ENCODE data around the gene RAB44.

The RAB44 gene

DNA sequence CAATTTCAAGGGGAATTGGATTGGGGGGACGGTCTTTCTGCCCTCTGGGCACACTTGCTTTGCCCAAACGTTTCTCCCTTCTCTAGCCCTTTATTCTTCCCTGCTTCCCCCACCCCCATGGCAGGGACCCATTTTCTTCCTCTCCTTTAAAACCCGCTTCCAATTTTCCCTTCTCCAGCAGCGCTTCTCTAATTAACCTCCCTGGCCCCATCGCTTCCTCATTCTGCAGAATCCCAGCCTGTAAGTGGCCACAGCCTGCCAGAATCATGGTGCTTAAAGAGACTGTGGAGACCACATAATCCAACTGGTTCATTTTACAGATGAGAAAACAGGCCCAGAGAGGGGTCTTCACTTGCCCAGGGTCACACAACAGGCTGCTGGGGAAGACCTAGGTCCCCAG is 80.2 kb downstream of the RAB44 start:
- no peak for DNase-seq

GRCh38 chr6:36779227-36779626 is 81.6 kb downstream of the RAB44 start:
- DNase-seq = no peak

- DNase-seq = no peak
Measured at GRCh38 chr6:36780442-36781177, 83.0 kb downstream of the RAB44 start.

GRCh38 chr6:36781669-36782068 is 84.0 kb downstream of the RAB44 start:
- DNase-seq = no peak

Data from cortex of kidney (tissue), 1 donor.